ENCODE measurements around the gene ETV5.

DNA sequence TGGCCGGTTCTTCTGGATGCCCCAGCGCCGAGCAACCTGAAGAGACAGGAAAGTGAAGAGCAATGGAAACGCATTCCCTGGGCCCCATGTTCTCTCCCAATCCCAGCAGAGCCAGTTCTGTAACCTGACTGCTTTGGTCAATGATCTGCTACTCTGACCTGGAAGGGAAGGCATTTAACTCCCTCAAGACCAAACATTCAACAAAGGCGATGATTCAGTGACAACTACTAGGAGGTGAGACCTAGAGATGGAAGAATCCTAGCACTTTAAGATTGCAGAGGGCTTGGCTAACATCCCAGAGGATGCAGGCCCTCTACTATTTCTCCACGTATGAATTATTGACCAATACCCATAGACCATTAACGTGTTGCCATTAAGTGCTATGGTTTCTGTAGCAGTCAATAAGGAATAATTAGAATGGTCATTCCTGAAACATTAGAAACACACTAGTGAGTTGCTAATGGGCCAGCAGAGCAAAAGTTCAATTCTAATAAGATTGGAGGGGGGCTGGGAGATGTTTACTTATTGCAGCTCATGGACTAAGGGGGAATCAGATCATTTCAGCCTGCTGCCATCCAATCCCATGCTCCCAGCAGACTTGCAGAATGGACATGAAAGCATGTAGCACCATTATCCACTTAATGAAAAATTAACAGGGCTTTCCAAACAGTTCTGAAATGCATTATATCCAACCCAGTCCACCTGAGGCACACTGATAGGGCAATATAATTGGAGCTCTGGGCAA is 56.6 kb downstream of the ETV5 start:
- TF ChIP-seq, protein P1, sequence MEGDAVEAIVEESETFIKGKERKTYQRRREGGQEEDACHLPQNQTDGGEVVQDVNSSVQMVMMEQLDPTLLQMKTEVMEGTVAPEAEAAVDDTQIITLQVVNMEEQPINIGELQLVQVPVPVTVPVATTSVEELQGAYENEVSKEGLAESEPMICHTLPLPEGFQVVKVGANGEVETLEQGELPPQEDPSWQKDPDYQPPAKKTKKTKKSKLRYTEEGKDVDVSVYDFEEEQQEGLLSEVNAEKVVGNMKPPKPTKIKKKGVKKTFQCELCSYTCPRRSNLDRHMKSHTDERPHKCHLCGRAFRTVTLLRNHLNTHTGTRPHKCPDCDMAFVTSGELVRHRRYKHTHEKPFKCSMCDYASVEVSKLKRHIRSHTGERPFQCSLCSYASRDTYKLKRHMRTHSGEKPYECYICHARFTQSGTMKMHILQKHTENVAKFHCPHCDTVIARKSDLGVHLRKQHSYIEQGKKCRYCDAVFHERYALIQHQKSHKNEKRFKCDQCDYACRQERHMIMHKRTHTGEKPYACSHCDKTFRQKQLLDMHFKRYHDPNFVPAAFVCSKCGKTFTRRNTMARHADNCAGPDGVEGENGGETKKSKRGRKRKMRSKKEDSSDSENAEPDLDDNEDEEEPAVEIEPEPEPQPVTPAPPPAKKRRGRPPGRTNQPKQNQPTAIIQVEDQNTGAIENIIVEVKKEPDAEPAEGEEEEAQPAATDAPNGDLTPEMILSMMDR (IDR thresholded peaks at IDR 0.05) = no peak
- no peak for TF ChIP-seq POLR2A (IDR thresholded peaks at IDR 0.05)

All from uterus (tissue), 2 donors.